DND-41 (cell line): ENCODE results near the gene ASF1A.

Experiments
- ATAC-seq: fragments of 200-7000 bp; cut with Tn5 transposase; 3 replicates; pipeline ENCODE4 v1.9.1; 2021; ENCODE audit warnings: low read depth; ENCODE audit not compliant: insufficient read depth
- DNase-seq: peaks from one replicate; pipeline ENCODE4 v3.0.0-alpha.2; 2020
- H2AFZ ChIP-seq: 2 replicates; pipeline ENCODE4 v1.6.0; 2012; ENCODE audit warnings: low read depth, low read length
- H3K27ac ChIP-seq: 2 replicates; pipeline ENCODE4 v1.5.1; 2012; ENCODE audit warnings: low read length, inconsistent platforms
- H3K27me3 ChIP-seq: fragments of 200-600 bp; sonication (generic); 2 replicates; pipeline ENCODE4 v1.6.0; 2012; ENCODE audit warnings: low read length, mild to moderate bottlenecking, inconsistent platforms; ENCODE audit not compliant: insufficient read depth, poor library complexity
- H3K36me3 ChIP-seq: 2 replicates; pipeline ENCODE4 v1.5.1; 2012; ENCODE audit warnings: low read length, inconsistent platforms; ENCODE audit not compliant: insufficient read depth
- H3K4me1 ChIP-seq: 2 replicates; pipeline ENCODE4 v1.5.1; 2012; ENCODE audit warnings: mild to moderate bottlenecking, low read length; ENCODE audit not compliant: insufficient read depth
- H3K4me2 ChIP-seq: 2 replicates; pipeline ENCODE4 v1.6.0; 2012; ENCODE audit warnings: mild to moderate bottlenecking, moderate library complexity, low read length, inconsistent platforms; ENCODE audit not compliant: insufficient read depth
- H3K4me3 ChIP-seq, 2 experiments: fragments of 200-600 bp in 1 of 2; shearing (Covaris generic) in 1 of 2; 2 replicates each; pipeline ENCODE4 v1.5.1; 2012 to 2016; ENCODE audit warnings: inconsistent platforms in 2 of 2, low read length in 2 of 2, mild to moderate bottlenecking in 2 of 2, low read depth in 1 of 2, moderate library complexity in 1 of 2
- H3K79me2 ChIP-seq: 2 replicates; pipeline ENCODE4 v1.6.0; 2012; ENCODE audit warnings: low read length, inconsistent platforms; ENCODE audit not compliant: insufficient read depth
- H3K9ac ChIP-seq: 2 replicates; pipeline ENCODE4 v1.6.0; 2012; ENCODE audit warnings: low read depth, mild to moderate bottlenecking, inconsistent platforms, low read length, moderate library complexity
- H3K9me3 ChIP-seq: 2 replicates; pipeline ENCODE4 v1.5.1; 2012; ENCODE audit warnings: low read length, moderate library complexity, mild to moderate bottlenecking, inconsistent platforms; ENCODE audit not compliant: insufficient read depth, severe bottlenecking
- H4K20me1 ChIP-seq: 2 replicates; pipeline ENCODE4 v1.6.0; 2012; ENCODE audit warnings: low read length; ENCODE audit not compliant: insufficient read depth
- CTCF ChIP-seq: IDR thresholded peaks from 2 replicates; pipeline ENCODE4 v1.5.1; 2012; ENCODE audit warnings: borderline replicate concordance, low read length, moderate library complexity, mild to moderate bottlenecking; ENCODE audit not compliant: poor library complexity, severe bottlenecking; ENCODE audit errors: extremely low read depth
- EZH2 ChIP-seq: IDR thresholded peaks from 3 replicates; pipeline ENCODE4 v1.6.1; 2012; ENCODE audit warnings: borderline replicate concordance, low read depth, mild to moderate bottlenecking, moderate library complexity, low read length, inconsistent platforms; ENCODE audit not compliant: severe bottlenecking

ASF1A gene

GRCh38 chr6:118856301-118856700 lies 37.7 kb upstream of the ASF1A start:
- Histone ChIP-seq H3K9me3 (no peaks in the 10 kb centered on the region), H4K20me1 (no peaks in the 10 kb centered on the region), H2AFZ (no peak overlapping the region), H3K4me2 (no peak overlapping the region), H3K27me3 (no peaks in the 10 kb centered on the region), H3K9ac (no peak overlapping the region), H3K79me2 (no peaks in the 10 kb centered on the region), H3K27ac (no peak overlapping the region), H3K4me1 (no peaks in the 10 kb centered on the region), H3K4me3 (no peak overlapping the region), H3K36me3 (peaks cover 5% of the 10 kb centered on the region; the same call in 1 of the 2 replicates)
- ATAC-seq, result no peak
- DNase-seq, result no peak
- TF ChIP-seq EZH2, result no peak
- no peak for TF ChIP-seq CTCF

- Histone ChIP-seq H3K4me1 (no peaks in the 10 kb centered on the region), H3K4me3 (no peak overlapping the region), H3K27me3 (no peaks in the 10 kb centered on the region), H3K9ac (no peak overlapping the region), H3K79me2 (no peaks in the 10 kb centered on the region), H3K36me3 (peaks cover 8% of the 10 kb centered on the region; the same call in 1 of the 2 replicates), H4K20me1 (no peaks in the 10 kb centered on the region), H3K4me2 (no peak overlapping the region), H3K9me3 (no peaks in the 10 kb centered on the region), H3K27ac (no peak overlapping the region), H2AFZ (no peak overlapping the region)
- DNase-seq, result no peak
- ATAC-seq, result no peak
- TF ChIP-seq EZH2 (no peak), CTCF (no peak)
Measured at GRCh38 chr6:118859517-118860064, 34.4 kb upstream of the ASF1A start.

- no peaks in the 10 kb centered on the region for H3K4me1 ChIP-seq
- H3K9ac ChIP-seq, result no peak overlapping the region
- H3K27me3 ChIP-seq, result no peaks in the 10 kb centered on the region
- DNase-seq, result no peak
- H3K27ac ChIP-seq, result no peak overlapping the region
- peaks cover 8% of the 10 kb centered on the region; the same call in 1 of the 2 replicates for H3K36me3 ChIP-seq
- no peaks in the 10 kb centered on the region for H4K20me1 ChIP-seq
- no peak overlapping the region for H3K4me3 ChIP-seq
- no peak overlapping the region for H3K4me2 ChIP-seq
- H2AFZ ChIP-seq, result no peak overlapping the region
- TF ChIP-seq EZH2, result no peak
- TF ChIP-seq CTCF, result no peak
- no peaks in the 10 kb centered on the region for H3K9me3 ChIP-seq
- no peaks in the 10 kb centered on the region for H3K79me2 ChIP-seq
- no peak for ATAC-seq
Measured at GRCh38 chr6:118860363-118860762, 33.6 kb upstream of the ASF1A start.
